Activated CD4-positive, alpha-beta T cell treated with anti-CD3 and anti-CD28 coated beads, Interleukin-2, amount 50 U/mL, for 4 hours (primary cell): ENCODE results near the gene CABP1.
"Not testable (repeated sequence)": the region's sequence is repeated elsewhere in the genome, so short reads cannot be mapped to it uniquely, and the experiment has no call there.

Experiments used
- DNase-seq, 2 experiments: peaks; one replicate each; pipeline ENCODE4 v3.0.0-alpha.2; 2020

The CABP1 gene

GRCh38 chr12:120668868-120669840, 28.7 kb downstream of the CABP1 start:
- DNase-seq: no peak

GRCh38 chr12:120670237-120670636, 29.8 kb downstream of the CABP1 start:
- DNase-seq: not testable (repeated sequence)

GRCh38 chr12:120670667-120671066, 30.2 kb downstream of the CABP1 start:
- no peak for DNase-seq

GRCh38 chr12:120674097-120674636, 33.7 kb downstream of the CABP1 start:
- no peak for DNase-seq

- DNase-seq: no peak
These were observed 37.5 kb downstream of the CABP1 start for GRCh38 chr12:120677765-120678473.

GRCh38 chr12:120678572-120678971, 38.1 kb downstream of the CABP1 start:
- DNase-seq: no peak

- no peak for DNase-seq
These were observed 39.8 kb downstream of the CABP1 start for GRCh38 chr12:120680165-120680738.

GRCh38 chr12:120684523-120684932, 44.1 kb downstream of the CABP1 start:
- DNase-seq: no peak

- no peak for DNase-seq
These were observed 45.1 kb downstream of the CABP1 start for GRCh38 chr12:120685522-120685921.

GRCh38 chr12:120686151-120686689, 45.8 kb downstream of the CABP1 start:
- DNase-seq: peak; percentile 95 to 96

GRCh38 chr12:120686690-120687577, 46.5 kb downstream of the CABP1 start, which contains the start of gene MLEC:
Gene MLEC (plus strand): TSS chr12:120687149. CDS start chr12:120687297, 148 bp downstream.
- peak; percentile 98 to 99 for DNase-seq

- peak; percentile 17 to 29 for DNase-seq
These were observed 47.3 kb downstream of the CABP1 start for GRCh38 chr12:120687578-120688289.

GRCh38 chr12:120688527-120689071, 48.2 kb downstream of the CABP1 start:
- no peak for DNase-seq

GRCh38 chr12:120689397-120690082, 49.1 kb downstream of the CABP1 start:
- no peak for DNase-seq

GRCh38 chr12:120690083-120690450, 49.6 kb downstream of the CABP1 start:
- no peak for DNase-seq

GRCh38 chr12:120690978-120691377, 50.6 kb downstream of the CABP1 start:
- no peak for DNase-seq

- DNase-seq: no peak
These were observed 52.2 kb downstream of the CABP1 start for GRCh38 chr12:120692524-120693033.

- DNase-seq: no peak
These were observed 53.4 kb downstream of the CABP1 start for GRCh38 chr12:120693848-120694247.

GRCh38 chr12:120696626-120697025, 56.2 kb downstream of the CABP1 start:
- DNase-seq: no peak

GRCh38 chr12:120697344-120697743, 56.9 kb downstream of the CABP1 start:
- no peak for DNase-seq
